GM12878 (cell line): ENCODE data around the gene NOP14. TPM values are rescaled to one million over a fixed set of nuclear protein-coding genes. Genes with fewer than 3 reads are reported as not detected.

Experiments used
- ATAC-seq: fragments of 200-7000 bp; cut with Tn5 transposase; 3 replicates; pipeline ENCODE4 v1.9.1; 2020; ENCODE audit warnings: mild to moderate bottlenecking, moderate library complexity
- BruUV-seq: library from RNA; stranded (reverse); fragments of 400-500 nt; replicated peaks from 2 replicates; lab custom pipeline; 2021; lab: Mats Ljungman, UMichigan
- CTCF ChIA-PET: fragments of 300-600 bp; sonication (Branson Sonifier 250); formaldehyde crosslinking; extraction: SDS; loops from one replicate; lab custom pipeline; 2021; ENCODE audit warnings: inconsistent platforms; lab: Yijun Ruan, JAX
- POLR2A ChIA-PET: fragments of 350-600 bp; formaldehyde crosslinking; extraction: SDS; loops from one replicate; lab custom pipeline; 2021; ENCODE audit warnings: inconsistent platforms; lab: Charles Lee
- RAD21 ChIA-PET: fragments of 300-600 bp; sonication (Branson Sonifier 250); formaldehyde crosslinking; loops from one replicate; lab custom pipeline; 2023; ENCODE audit warnings: antibody characterized with exemption; ENCODE audit not compliant: unreplicated experiment; lab: Charles Lee
- SMC1A ChIA-PET: fragments of 300-600 bp; sonication (Branson Sonifier 250); formaldehyde crosslinking; loops from one replicate; lab custom pipeline; 2023; ENCODE audit not compliant: unreplicated experiment, uncharacterized antibody; lab: Charles Lee
- DNase-seq: peaks from one replicate; pipeline ENCODE4 v3.0.0-alpha.2; 2011; ENCODE audit warnings: low read depth, low spot score
- FAIRE-seq: peaks from 3 replicates; lab custom pipeline; 2011; peaks lifted over from hg19 to GRCh38; lab: Jason Lieb, UNC
- H2AFZ ChIP-seq: 2 replicates; pipeline ENCODE4 v1.6.0; 2011; ENCODE audit warnings: low read depth, low read length, control low read depth; ENCODE audit not compliant: control insufficient read depth
- H3K27ac ChIP-seq: 2 replicates; pipeline ENCODE4 v1.5.1; 2011; ENCODE audit warnings: control low read depth; ENCODE audit not compliant: control insufficient read depth, insufficient read depth
- H3K27me3 ChIP-seq, 2 experiments: replicated peaks in 1 of 2; 2 replicates each; pipeline versions ENCODE4 v1.6.0 to v1.6.1; 2011; ENCODE audit warnings: low read length in 1 of 2; ENCODE audit not compliant: control insufficient read depth in 2 of 2, insufficient read depth in 2 of 2
- H3K36me3 ChIP-seq, 2 experiments: 2 replicates each; pipeline ENCODE4 v1.5.1; 2011; ENCODE audit warnings: low read length in 1 of 2; ENCODE audit not compliant: control insufficient read depth in 2 of 2, insufficient read depth in 2 of 2
- H3K4me1 ChIP-seq: 2 replicates; pipeline ENCODE4 v1.6.1; 2011; ENCODE audit warnings: mild to moderate bottlenecking, low read length, moderate library complexity, mixed read lengths; ENCODE audit not compliant: control insufficient read depth, insufficient read depth
- H3K4me2 ChIP-seq: 2 replicates; pipeline ENCODE4 v1.6.0; 2011; ENCODE audit warnings: control low read depth; ENCODE audit not compliant: control insufficient read depth, insufficient read depth
- H3K4me3 ChIP-seq: fragments of 200-600 bp; sonication (generic); 2 replicates; pipeline ENCODE4 v1.5.1; 2016
- H3K79me2 ChIP-seq: 2 replicates; pipeline ENCODE4 v1.6.0; 2011; ENCODE audit warnings: low read length; ENCODE audit not compliant: control insufficient read depth, insufficient read depth
- H3K9ac ChIP-seq: 2 replicates; pipeline ENCODE4 v1.8.0; 2011; ENCODE audit warnings: low read length, control low read depth, mixed read lengths; ENCODE audit not compliant: control insufficient read depth, insufficient read depth
- H3K9me3 ChIP-seq: replicated peaks from 3 replicates; pipeline ENCODE4 v1.5.1; 2011; ENCODE audit warnings: mild to moderate bottlenecking, low read length; ENCODE audit not compliant: control insufficient read depth, insufficient read depth
- H4K20me1 ChIP-seq: 2 replicates; pipeline ENCODE4 v1.6.0; 2011; ENCODE audit not compliant: control insufficient read depth, insufficient read depth
- BCL3 ChIP-seq: IDR thresholded peaks from 2 replicates; pipeline ENCODE4 v1.6.1; 2011; ENCODE audit warnings: borderline replicate concordance, low read depth, mild to moderate bottlenecking, moderate library complexity, low read length; ENCODE audit not compliant: insufficient read depth, poor library complexity, severe bottlenecking
- CBFB ChIP-seq: IDR thresholded peaks from 2 replicates; pipeline ENCODE4 v1.6.1; 2016; ENCODE audit warnings: antibody characterized with exemption, low read depth
- CREB1 ChIP-seq: IDR thresholded peaks from 2 replicates; pipeline ENCODE4 v1.6.1; 2012; ENCODE audit warnings: low read depth, mild to moderate bottlenecking, inconsistent platforms
- FOS ChIP-seq: IDR thresholded peaks from 3 replicates; pipeline ENCODE4 v1.6.1; 2011; ENCODE audit warnings: borderline replicate concordance; ENCODE audit not compliant: insufficient read length; ENCODE audit errors: extremely low read depth
- FOXK2 ChIP-seq: fragments of 450-650 bp; IDR thresholded peaks from 2 replicates; pipeline ENCODE4 v1.6.1; 2017; ENCODE audit warnings: mild to moderate bottlenecking, moderate library complexity
- IKZF2 ChIP-seq, 2 experiments: fragments of 450-650 bp; IDR thresholded peaks; 2 replicates each; pipeline ENCODE4 v1.6.1; 2017; ENCODE audit warnings: mild to moderate bottlenecking in 2 of 2, moderate library complexity in 2 of 2
- LARP7 ChIP-seq: fragments of 450-650 bp; IDR thresholded peaks from 2 replicates; pipeline ENCODE4 v1.6.1; 2017; ENCODE audit warnings: mild to moderate bottlenecking
- NBN ChIP-seq: fragments of 450-650 bp; IDR thresholded peaks from 2 replicates; pipeline ENCODE4 v1.6.1; 2016
- PKNOX1 ChIP-seq: fragments of 450-650 bp; IDR thresholded peaks from 2 replicates; pipeline ENCODE4 v1.6.1; 2016; ENCODE audit warnings: mild to moderate bottlenecking
- RAD21 ChIP-seq: IDR thresholded peaks from 2 replicates; pipeline ENCODE4 v1.6.1; 2011; ENCODE audit warnings: mild to moderate bottlenecking, low read depth, low read length, moderate library complexity; ENCODE audit not compliant: insufficient read depth
- RCOR1 ChIP-seq: conservative IDR thresholded peaks from 2 replicates; pipeline ENCODE4 v1.6.1; 2012; ENCODE audit warnings: low read depth, low read length, improper control_type of control experiment
- SUZ12 ChIP-seq: fragments of 200-600 bp; sonication (generic); IDR thresholded peaks from one replicate; pipeline ENCODE4 v1.6.1; 2018; ENCODE audit warnings: antibody characterized with exemption, mild to moderate bottlenecking; ENCODE audit not compliant: unreplicated experiment
- TARDBP ChIP-seq: IDR thresholded peaks from 2 replicates; pipeline ENCODE4 v1.6.1; 2016; ENCODE audit warnings: borderline replicate concordance
- TBL1XR1 ChIP-seq: IDR thresholded peaks from 2 replicates; pipeline ENCODE4 v1.6.1; 2012; ENCODE audit warnings: low read depth, low read length, improper control_type of control experiment
- ZBED1 ChIP-seq: IDR thresholded peaks from 2 replicates; pipeline ENCODE4 v1.6.1; 2016; ENCODE audit warnings: borderline replicate concordance
- ZNF24 ChIP-seq: fragments of 450-650 bp; IDR thresholded peaks from 2 replicates; pipeline ENCODE4 v1.6.1; 2017; ENCODE audit warnings: antibody characterized with exemption, mild to moderate bottlenecking
- WGBS: methylation state at CpG from one replicate; pipeline ENCODE4 v1.1.6; 2016; ENCODE audit warnings: low lambda C conversion rate; ENCODE audit not compliant: insufficient replicate concordance, insufficient coverage; ENCODE audit errors: missing lambda C conversion rate; 5-methylcytosine and 5-hydroxymethylcytosine counted together
- in situ Hi-C: fragments of 300-500 bp; cut with MboI; formaldehyde crosslinking; loops from 9 replicates; pipeline ENCODE4 v1.14.3; 2018; ENCODE audit warnings: mixed read lengths
- intact Hi-C: fragments of 100-400 bp; cut with micrococcal nuclease; formaldehyde crosslinking; loops from one replicate; pipeline ENCODE4 v1.14.2; 2022; ENCODE audit not compliant: unreplicated experiment
- polyA plus RNA-seq, 11 experiments: library from polyadenylated mRNA; depleted of rRNA in 4 of 11; unstranded in 6 of 11; stranded (reverse) in 5 of 11; fragments of >200 nt; fragmentation: Nextera tagmentation in 4 of 11; fragmentation: Illumina TruSeq in 1 of 11; extraction: Ambion mirVana in 4 of 11; extraction: Trizol in 1 of 11; gene quantifications; 1 replicate in 1 of 11; 2 replicates in 10 of 11; pipeline versions ENCODE4 v1.2.1 to v1.2.3, GENCODE V29; 2011 to 2016; ENCODE audit warnings: inconsistent platforms in 2 of 11, missing spikeins in 2 of 11, low read depth in 1 of 11
- total RNA-seq, 4 experiments: library from RNA; depleted of rRNA in 3 of 4; stranded (reverse); fragments of >200 nt in 3 of 4; fragmentation: Illumina TruSeq in 1 of 4; extraction: Trizol in 1 of 4; gene quantifications; 2 replicates each; pipeline versions ENCODE4 v1.2.1 to v1.2.3, GENCODE V29; 2013 to 2021
- TF ChIP-seq, protein P1 (sequence below): fragments of 450-650 bp; IDR thresholded peaks from 2 replicates; pipeline ENCODE4 v1.6.1; 2017; ENCODE audit warnings: mild to moderate bottlenecking, moderate library complexity
- TF ChIP-seq, protein P2 (sequence below): fragments of 450-650 bp; IDR thresholded peaks from 2 replicates; pipeline ENCODE4 v1.6.1; 2017; ENCODE audit warnings: mild to moderate bottlenecking, low read depth, inconsistent platforms; ENCODE audit not compliant: poor library complexity, severe bottlenecking

NOP14 gene
- total and polyA plus RNA-seq, 10 of the 15 experiments (the other 5 are each of a cell fraction or from before 2014, with no cell fraction given) = 13.8 to 80.6 (median 49.7) TPM

- 91% methylated on average over 11 of the region's 11 CpGs for WGBS
- no peak overlapping the region for H3K27ac ChIP-seq
- ChIA-PET POLR2A (no interaction called here), CTCF (no interaction called here), RAD21 (no interaction called here), SMC1A (no interaction called here)
- no peaks in the 10 kb centered on the region for H3K4me1 ChIP-seq
- BruUV-seq = no TSS peak
- in situ Hi-C loops = no loop called here
- H4K20me1 ChIP-seq = no peaks in the 10 kb centered on the region
- no peaks in the 10 kb centered on the region for H3K79me2 ChIP-seq
- ATAC-seq (no peak), DNase-seq (no peak), FAIRE-seq (no peak)
- no peak overlapping the region for H3K9ac ChIP-seq
- H2AFZ ChIP-seq = no peak overlapping the region
- no peaks in the 10 kb centered on the region for H3K9me3 ChIP-seq
- intact Hi-C loops = no loop called here
- peaks cover 27 to 42% of the 10 kb centered on the region in 2 experiments for H3K36me3 ChIP-seq
- no peak overlapping the region for H3K4me3 ChIP-seq
- no peak overlapping the region for H3K4me2 ChIP-seq
- H3K27me3 ChIP-seq = no peaks in the 10 kb centered on the region
- TF ChIP-seq NBN = no peak
- no peak for TF ChIP-seq IKZF2 (IDR thresholded peaks at IDR 0.05)
- TF ChIP-seq FOXK2 = no peak
- TF ChIP-seq CBFB = no peak
- no peak for TF ChIP-seq TBL1XR1
- TF ChIP-seq ZBED1 = no peak
- TF ChIP-seq CREB1 = no peak
- TF ChIP-seq, protein P1, sequence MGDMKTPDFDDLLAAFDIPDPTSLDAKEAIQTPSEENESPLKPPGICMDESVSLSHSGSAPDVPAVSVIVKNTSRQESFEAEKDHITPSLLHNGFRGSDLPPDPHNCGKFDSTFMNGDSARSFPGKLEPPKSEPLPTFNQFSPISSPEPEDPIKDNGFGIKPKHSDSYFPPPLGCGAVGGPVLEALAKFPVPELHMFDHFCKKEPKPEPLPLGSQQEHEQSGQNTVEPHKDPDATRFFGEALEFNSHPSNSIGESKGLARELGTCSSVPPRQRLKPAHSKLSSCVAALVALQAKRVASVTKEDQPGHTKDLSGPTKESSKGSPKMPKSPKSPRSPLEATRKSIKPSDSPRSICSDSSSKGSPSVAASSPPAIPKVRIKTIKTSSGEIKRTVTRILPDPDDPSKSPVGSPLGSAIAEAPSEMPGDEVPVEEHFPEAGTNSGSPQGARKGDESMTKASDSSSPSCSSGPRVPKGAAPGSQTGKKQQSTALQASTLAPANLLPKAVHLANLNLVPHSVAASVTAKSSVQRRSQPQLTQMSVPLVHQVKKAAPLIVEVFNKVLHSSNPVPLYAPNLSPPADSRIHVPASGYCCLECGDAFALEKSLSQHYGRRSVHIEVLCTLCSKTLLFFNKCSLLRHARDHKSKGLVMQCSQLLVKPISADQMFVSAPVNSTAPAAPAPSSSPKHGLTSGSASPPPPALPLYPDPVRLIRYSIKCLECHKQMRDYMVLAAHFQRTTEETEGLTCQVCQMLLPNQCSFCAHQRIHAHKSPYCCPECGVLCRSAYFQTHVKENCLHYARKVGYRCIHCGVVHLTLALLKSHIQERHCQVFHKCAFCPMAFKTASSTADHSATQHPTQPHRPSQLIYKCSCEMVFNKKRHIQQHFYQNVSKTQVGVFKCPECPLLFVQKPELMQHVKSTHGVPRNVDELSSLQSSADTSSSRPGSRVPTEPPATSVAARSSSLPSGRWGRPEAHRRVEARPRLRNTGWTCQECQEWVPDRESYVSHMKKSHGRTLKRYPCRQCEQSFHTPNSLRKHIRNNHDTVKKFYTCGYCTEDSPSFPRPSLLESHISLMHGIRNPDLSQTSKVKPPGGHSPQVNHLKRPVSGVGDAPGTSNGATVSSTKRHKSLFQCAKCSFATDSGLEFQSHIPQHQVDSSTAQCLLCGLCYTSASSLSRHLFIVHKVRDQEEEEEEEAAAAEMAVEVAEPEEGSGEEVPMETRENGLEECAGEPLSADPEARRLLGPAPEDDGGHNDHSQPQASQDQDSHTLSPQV = no peak
- TF ChIP-seq, protein P2, sequence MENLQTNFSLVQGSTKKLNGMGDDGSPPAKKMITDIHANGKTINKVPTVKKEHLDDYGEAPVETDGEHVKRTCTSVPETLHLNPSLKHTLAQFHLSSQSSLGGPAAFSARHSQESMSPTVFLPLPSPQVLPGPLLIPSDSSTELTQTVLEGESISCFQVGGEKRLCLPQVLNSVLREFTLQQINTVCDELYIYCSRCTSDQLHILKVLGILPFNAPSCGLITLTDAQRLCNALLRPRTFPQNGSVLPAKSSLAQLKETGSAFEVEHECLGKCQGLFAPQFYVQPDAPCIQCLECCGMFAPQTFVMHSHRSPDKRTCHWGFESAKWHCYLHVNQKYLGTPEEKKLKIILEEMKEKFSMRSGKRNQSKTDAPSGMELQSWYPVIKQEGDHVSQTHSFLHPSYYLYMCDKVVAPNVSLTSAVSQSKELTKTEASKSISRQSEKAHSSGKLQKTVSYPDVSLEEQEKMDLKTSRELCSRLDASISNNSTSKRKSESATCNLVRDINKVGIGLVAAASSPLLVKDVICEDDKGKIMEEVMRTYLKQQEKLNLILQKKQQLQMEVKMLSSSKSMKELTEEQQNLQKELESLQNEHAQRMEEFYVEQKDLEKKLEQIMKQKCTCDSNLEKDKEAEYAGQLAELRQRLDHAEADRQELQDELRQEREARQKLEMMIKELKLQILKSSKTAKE = no peak
- no peak for TF ChIP-seq FOS
- no peak for TF ChIP-seq TARDBP
- TF ChIP-seq LARP7 = no peak
- TF ChIP-seq ZNF24 = no peak
- no peak for TF ChIP-seq RCOR1
- no peak for TF ChIP-seq SUZ12
- no peak for TF ChIP-seq BCL3
- TF ChIP-seq RAD21 = no peak
- TF ChIP-seq PKNOX1 = no peak
These were observed 55.4 kb downstream of the NOP14 start for GRCh38 chr4:2907706-2908293.
